Breast epithelium (tissue), 3 donors: ENCODE measurements around the gene FBH1.

Experiments
- POLR2A ChIP-seq: fragments of 450-650 bp; IDR thresholded peaks from one replicate; pipeline ENCODE4 v1.6.1; 2016; ENCODE audit warnings: antibody characterized with exemption, mild to moderate bottlenecking, moderate library complexity
- POLR2AphosphoS5 ChIP-seq, 3 donors: sonication (generic); formaldehyde crosslinking; IDR thresholded peaks; one replicate each; pipeline ENCODE4 v1.6.1; 2017; ENCODE audit warnings: antibody characterized with exemption in 3 of 3
- TF ChIP-seq, protein P1 (sequence below), 3 donors: fragments of 450-650 bp; IDR thresholded peaks; one replicate each; pipeline ENCODE4 v1.5.1; 2016 to 2017; ENCODE audit warnings: antibody characterized with exemption in 3 of 3, mild to moderate bottlenecking in 3 of 3, moderate library complexity in 3 of 3

DNA sequence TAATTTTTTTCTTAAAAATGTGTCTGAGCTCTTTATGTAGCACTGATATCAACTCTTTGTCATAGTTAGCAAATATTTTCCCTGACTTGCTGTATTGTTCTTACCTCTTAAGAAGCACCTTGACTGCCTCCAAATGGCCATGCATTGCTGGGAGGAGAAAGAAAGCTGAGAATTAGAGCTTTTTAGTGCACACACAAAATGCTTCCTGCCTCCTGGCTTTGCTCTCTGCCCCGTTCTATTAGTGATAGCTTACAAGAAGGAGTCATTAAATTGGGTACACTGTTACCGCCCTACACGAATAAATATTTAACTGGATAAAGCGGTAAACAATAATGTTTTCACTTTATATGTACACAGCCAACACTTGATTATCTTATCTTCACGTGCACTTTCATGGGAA, 4.4 kb upstream of the FBH1 start:
- TF ChIP-seq, protein P1, sequence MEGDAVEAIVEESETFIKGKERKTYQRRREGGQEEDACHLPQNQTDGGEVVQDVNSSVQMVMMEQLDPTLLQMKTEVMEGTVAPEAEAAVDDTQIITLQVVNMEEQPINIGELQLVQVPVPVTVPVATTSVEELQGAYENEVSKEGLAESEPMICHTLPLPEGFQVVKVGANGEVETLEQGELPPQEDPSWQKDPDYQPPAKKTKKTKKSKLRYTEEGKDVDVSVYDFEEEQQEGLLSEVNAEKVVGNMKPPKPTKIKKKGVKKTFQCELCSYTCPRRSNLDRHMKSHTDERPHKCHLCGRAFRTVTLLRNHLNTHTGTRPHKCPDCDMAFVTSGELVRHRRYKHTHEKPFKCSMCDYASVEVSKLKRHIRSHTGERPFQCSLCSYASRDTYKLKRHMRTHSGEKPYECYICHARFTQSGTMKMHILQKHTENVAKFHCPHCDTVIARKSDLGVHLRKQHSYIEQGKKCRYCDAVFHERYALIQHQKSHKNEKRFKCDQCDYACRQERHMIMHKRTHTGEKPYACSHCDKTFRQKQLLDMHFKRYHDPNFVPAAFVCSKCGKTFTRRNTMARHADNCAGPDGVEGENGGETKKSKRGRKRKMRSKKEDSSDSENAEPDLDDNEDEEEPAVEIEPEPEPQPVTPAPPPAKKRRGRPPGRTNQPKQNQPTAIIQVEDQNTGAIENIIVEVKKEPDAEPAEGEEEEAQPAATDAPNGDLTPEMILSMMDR (IDR thresholded peaks at IDR 0.05) = no peak
- TF ChIP-seq POLR2AphosphoS5 (IDR thresholded peaks at IDR 0.05) = no peak
- no peak for TF ChIP-seq POLR2A
